H1 (cell line): Measurements from ENCODE around the gene FKRP. TPM values are rescaled to one million over a fixed set of nuclear protein-coding genes. Genes with fewer than 3 reads are reported as not detected.

ENCODE experiments used
- CTCF ChIA-PET: fragments of 300-600 bp; sonication (Branson Sonifier 250); formaldehyde crosslinking; loops from one replicate; lab custom pipeline; 2021; ENCODE audit not compliant: partially characterized antibody; lab: Charles Lee
- POLR2A ChIA-PET: fragments of 300-600 bp; sonication (Branson Sonifier 250); formaldehyde crosslinking; loops from one replicate; lab custom pipeline; 2021; ENCODE audit warnings: inconsistent platforms; ENCODE audit not compliant: partially characterized antibody; lab: Charles Lee
- DNase-seq, 2 experiments: peaks; one replicate each; pipeline versions ENCODE4 v3.0.0 to v3.0.0-alpha.2; 2010 to 2022; ENCODE audit warnings: low spot score in 2 of 2, low read depth in 1 of 2, mixed read lengths in 1 of 2
- FAIRE-seq: peaks from 2 replicates; lab custom pipeline; 2011; peaks lifted over from hg19 to GRCh38; lab: Jason Lieb, UNC
- H2AFZ ChIP-seq: 2 replicates; pipeline ENCODE4 v1.8.1; 2012; ENCODE audit warnings: low read length, inconsistent platforms
- H2AK5ac ChIP-seq: 2 replicates; pipeline ENCODE4 v1.6.1; 2013; ENCODE audit warnings: low read depth, low read length
- H2BK120ac ChIP-seq: replicated peaks from 2 replicates; pipeline ENCODE3; 2013; ENCODE audit warnings: low read depth, low read length, inconsistent platforms
- H2BK12ac ChIP-seq: 2 replicates; pipeline ENCODE4 v1.6.1; 2013; ENCODE audit warnings: low read depth, low read length
- H2BK15ac ChIP-seq: 2 replicates; pipeline ENCODE4 v1.6.1; 2013; ENCODE audit warnings: low read length
- H2BK20ac ChIP-seq: 2 replicates; pipeline ENCODE4 v1.6.1; 2013; ENCODE audit warnings: low read length
- H2BK5ac ChIP-seq: 2 replicates; pipeline ENCODE4 v1.6.1; 2013; ENCODE audit warnings: low read depth, low read length
- H3K14ac ChIP-seq: 2 replicates; pipeline ENCODE4 v1.6.1; 2013; ENCODE audit warnings: inconsistent platforms; ENCODE audit not compliant: insufficient read length
- H3K18ac ChIP-seq: 2 replicates; pipeline ENCODE4 v1.6.1; 2013; ENCODE audit warnings: low read length; ENCODE audit errors: extremely low read depth
- H3K23ac ChIP-seq: 2 replicates; pipeline ENCODE4 v1.6.1; 2013; ENCODE audit warnings: inconsistent platforms; ENCODE audit not compliant: insufficient read length
- H3K23me2 ChIP-seq: 2 replicates; pipeline ENCODE4 v1.6.1; 2013; ENCODE audit warnings: low read depth, low read length
- H3K27ac ChIP-seq: 2 replicates; pipeline ENCODE4 v1.6.1; 2011; ENCODE audit warnings: low read depth, low read length, inconsistent platforms
- H3K27me3 ChIP-seq, 4 experiments: replicated peaks in 1 of 4; 1 replicate in 1 of 4; 2 replicates in 3 of 4; pipeline versions ENCODE4 v1.6.1 to v1.8.1; 2011 to 2013; ENCODE audit warnings: low read length in 3 of 4, mild to moderate bottlenecking in 3 of 4, inconsistent platforms in 2 of 4, mixed read lengths in 2 of 4, moderate library complexity in 1 of 4; ENCODE audit not compliant: control insufficient read depth in 3 of 4, insufficient read depth in 3 of 4; ENCODE audit errors: extremely low read depth in 1 of 4
- H3K36me3 ChIP-seq, 4 experiments: 2 replicates each; pipeline versions ENCODE4 v1.6.1 to v1.8.1; 2011 to 2013; ENCODE audit warnings: mild to moderate bottlenecking in 4 of 4, low read length in 3 of 4, moderate library complexity in 2 of 4, control low read depth in 1 of 4, inconsistent platforms in 1 of 4; ENCODE audit not compliant: insufficient read depth in 4 of 4, control insufficient read depth in 2 of 4
- H3K4ac ChIP-seq: replicated peaks from 2 replicates; pipeline ENCODE3; 2013; ENCODE audit warnings: low read length, low read depth, mixed read lengths, inconsistent platforms; ENCODE audit not compliant: insufficient read length
- H3K4me1 ChIP-seq, 4 experiments: replicated peaks in 1 of 4; 1 replicate in 1 of 4; 2 replicates in 3 of 4; pipeline versions ENCODE4 v1.6.1 to v1.8.1; 2011 to 2013; ENCODE audit warnings: low read length in 3 of 4, inconsistent platforms in 2 of 4, mixed read lengths in 1 of 4; ENCODE audit not compliant: insufficient read depth in 4 of 4, control insufficient read depth in 3 of 4
- H3K4me2 ChIP-seq, 2 experiments: 2 replicates each; pipeline versions ENCODE4 v1.6.1 to v1.8.1; 2011 to 2013; ENCODE audit warnings: low read depth in 2 of 2, low read length in 2 of 2, control low read depth in 1 of 2, inconsistent platforms in 1 of 2, mild to moderate bottlenecking in 1 of 2; ENCODE audit not compliant: insufficient read depth in 1 of 2
- H3K4me3 ChIP-seq, 4 experiments: fragments of 200-600, 300-600 bp in 1 of 4; sonication (generic), shearing (Covaris generic), sonication (Bioruptor Twin) in 1 of 4; 2 replicates each; pipeline versions ENCODE4 v1.5.1 to v1.8.1; 2011 to 2016; ENCODE audit warnings: low read length in 4 of 4, low read depth in 3 of 4, control low read depth in 2 of 4, inconsistent platforms in 2 of 4, mild to moderate bottlenecking in 2 of 4, mixed read lengths in 1 of 4, moderate library complexity in 1 of 4; ENCODE audit not compliant: insufficient read depth in 2 of 4; ENCODE audit errors: extremely low read depth in 1 of 4
- H3K56ac ChIP-seq: replicated peaks from 2 replicates; pipeline ENCODE3; 2013; ENCODE audit warnings: low read depth, mild to moderate bottlenecking, mixed read lengths, low read length, inconsistent platforms; ENCODE audit not compliant: insufficient read length
- H3K79me1 ChIP-seq: 2 replicates; pipeline ENCODE4 v1.6.1; 2013; ENCODE audit warnings: low read depth, low read length, control low read depth
- H3K79me2 ChIP-seq, 2 experiments: 2 replicates each; pipeline versions ENCODE4 v1.6.1 to v1.8.1; 2012 to 2013; ENCODE audit warnings: low read length in 2 of 2, mild to moderate bottlenecking in 2 of 2, inconsistent platforms in 1 of 2; ENCODE audit not compliant: insufficient read depth in 2 of 2, control insufficient read depth in 1 of 2
- H3K9ac ChIP-seq, 4 experiments: replicated peaks in 1 of 4; 1 replicate in 1 of 4; 2 replicates in 3 of 4; pipeline versions ENCODE4 v1.6.1 to v1.8.1; 2011 to 2013; ENCODE audit warnings: low read depth in 3 of 4, low read length in 3 of 4, control low read depth in 2 of 4, mild to moderate bottlenecking in 2 of 4, moderate library complexity in 2 of 4, inconsistent platforms in 1 of 4; ENCODE audit errors: extremely low read depth in 1 of 4
- H3K9me3 ChIP-seq, 2 experiments: 2 replicates each; pipeline versions ENCODE4 v1.6.1 to v1.8.1; 2012 to 2013; ENCODE audit warnings: mild to moderate bottlenecking in 2 of 2, moderate library complexity in 2 of 2, control low read depth in 1 of 2, inconsistent platforms in 1 of 2, low read depth in 1 of 2, low read length in 1 of 2, mixed read lengths in 1 of 2; ENCODE audit not compliant: insufficient read depth in 2 of 2
- H4K20me1 ChIP-seq, 2 experiments: replicated peaks in 1 of 2; 2 replicates each; pipeline versions ENCODE3 to v1.8.1; 2011 to 2013; ENCODE audit warnings: inconsistent platforms in 2 of 2, low read length in 2 of 2, mild to moderate bottlenecking in 1 of 2; ENCODE audit not compliant: insufficient read depth in 2 of 2, control insufficient read depth in 1 of 2
- H4K5ac ChIP-seq: 2 replicates; pipeline ENCODE4 v1.6.1; 2013; ENCODE audit warnings: low read length, low read depth, mixed read lengths, inconsistent platforms; ENCODE audit not compliant: insufficient read length
- H4K8ac ChIP-seq: 2 replicates; pipeline ENCODE4 v1.8.0; 2013; ENCODE audit warnings: mild to moderate bottlenecking, moderate library complexity, low read length, inconsistent platforms; ENCODE audit not compliant: insufficient read depth; ENCODE audit errors: extremely low read depth
- H4K91ac ChIP-seq: replicated peaks from 2 replicates; pipeline ENCODE3; 2013; ENCODE audit warnings: low read length, mixed read lengths, inconsistent platforms; ENCODE audit not compliant: insufficient read length
- ASH2L ChIP-seq: fragments of 200-600, 300-600 bp; sonication (generic); IDR thresholded peaks from one replicate; pipeline ENCODE4 v1.7.1; 2017; ENCODE audit warnings: low read length
- CEBPB ChIP-seq: IDR thresholded peaks from 2 replicates; pipeline ENCODE4 v1.6.1; 2012; ENCODE audit warnings: low read depth, low read length
- CTBP2 ChIP-seq: IDR thresholded peaks from 2 replicates; pipeline ENCODE4 v1.7.0; 2011; ENCODE audit warnings: borderline replicate concordance, mild to moderate bottlenecking, moderate library complexity, mixed read lengths, low read length; ENCODE audit not compliant: insufficient read depth, insufficient read length
- EP300 ChIP-seq, 2 experiments: IDR thresholded peaks; 1 replicate in 1 of 2; 2 replicates in 1 of 2; pipeline ENCODE4 v1.6.1; 2011 to 2012; ENCODE audit warnings: low read depth in 2 of 2, low read length in 2 of 2, mild to moderate bottlenecking in 2 of 2, borderline replicate concordance in 1 of 2, inconsistent platforms in 1 of 2, moderate library complexity in 1 of 2
- JUND ChIP-seq: IDR thresholded peaks from 2 replicates; pipeline ENCODE4 v1.6.1; 2011; ENCODE audit warnings: mild to moderate bottlenecking, improper control_type of control experiment, low read length
- RAD21 ChIP-seq, 2 experiments: IDR thresholded peaks in 1 of 2; conservative IDR thresholded peaks in 1 of 2; 2 replicates each; pipeline ENCODE4 v1.6.1; 2011; ENCODE audit warnings: low read depth in 2 of 2, low read length in 2 of 2, improper control_type of control experiment in 1 of 2, inconsistent platforms in 1 of 2, mild to moderate bottlenecking in 1 of 2, moderate library complexity in 1 of 2
- SAP30 ChIP-seq: fragments of 300-600 bp; sonication (generic); IDR thresholded peaks from 2 replicates; pipeline ENCODE4 v1.7.1; 2012; ENCODE audit warnings: low read length, moderate library complexity, mild to moderate bottlenecking, inconsistent platforms; ENCODE audit not compliant: insufficient read depth, insufficient replicate concordance
- WGBS, 2 experiments: shearing (Covaris generic) in 1 of 2; methylation state at CpG; one replicate each; pipeline versions ENCODE4 v1.1.6 to v1.1.7; 2013 to 2015; ENCODE audit warnings: low lambda C conversion rate in 2 of 2, mixed read lengths in 2 of 2, inconsistent platforms in 1 of 2, low coverage in 1 of 2, missing lambda C conversion rate in 1 of 2; ENCODE audit not compliant: insufficient replicate concordance in 2 of 2, insufficient coverage in 1 of 2, insufficient read length in 1 of 2; ENCODE audit errors: extremely low coverage in 1 of 2, missing lambda C conversion rate in 1 of 2; 5-methylcytosine and 5-hydroxymethylcytosine counted together
- polyA plus RNA-seq, 7 experiments: library from polyadenylated mRNA; depleted of rRNA in 3 of 7; stranded (reverse) in 5 of 7; unstranded in 2 of 7; fragments of >200 nt in 5 of 7; fragments of 200-250 nt in 2 of 7; gene quantifications; 1 replicate in 5 of 7; 2 replicates in 1 of 7; 4 replicates in 1 of 7; pipeline versions ENCODE4 v1.2.1 to v1.2.3, GENCODE V29; 2011 to 2013; ENCODE audit warnings: missing spikeins in 2 of 7, mixed read lengths in 2 of 7
- total RNA-seq: library from RNA; stranded (reverse); fragmentation: NEBNext Ultra II Directional; extraction: Animal tissue kit (Norgen Biotek cat#: 25700); gene quantifications from 2 replicates; pipeline ENCODE4 v1.2.1, GENCODE V29; 2021

The FKRP gene
- total and polyA plus RNA-seq, 2 of the 8 experiments (the other 6 are each of a cell fraction or from before 2014, with no cell fraction given) = 17.1 to 24.4 TPM

DNA sequence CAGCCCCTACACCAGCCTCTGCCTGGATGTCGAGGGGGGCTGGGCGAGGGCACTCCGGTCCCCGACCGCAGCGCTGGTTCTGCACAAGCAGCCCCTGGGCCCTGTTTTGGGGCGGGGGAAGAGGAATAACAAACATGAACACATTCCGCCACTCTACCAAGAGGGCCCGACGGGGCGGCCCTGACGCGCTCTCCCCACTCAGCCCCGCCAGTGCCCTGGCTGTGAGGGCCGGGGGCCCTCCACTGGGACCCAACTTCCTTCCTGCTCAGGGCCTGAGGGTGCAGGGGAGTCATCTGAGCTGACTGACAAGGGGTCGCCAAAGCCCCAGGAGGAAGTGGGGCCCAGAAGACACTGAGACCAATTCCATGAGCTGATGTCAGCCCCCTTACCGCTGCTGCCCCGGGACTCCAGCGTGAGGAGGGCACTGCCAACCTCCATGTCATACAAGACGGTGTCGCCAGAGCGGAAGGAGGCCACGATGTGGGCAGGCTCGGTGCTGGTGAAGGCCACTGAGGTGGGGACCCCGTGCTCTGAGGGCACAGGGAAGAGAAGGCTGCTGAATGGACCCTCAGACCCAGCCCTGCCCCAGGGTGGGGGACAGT, 23.3 kb upstream of the FKRP start:
- H3K23me2 ChIP-seq = no peaks in the 10 kb centered on the region; the same call in 1 of the 2 replicates
- H3K9ac ChIP-seq = no peak overlapping the region
- no peak overlapping the region for H3K4ac ChIP-seq
- DNase-seq = no peak
- no peak overlapping the region for H2BK20ac ChIP-seq
- no peak overlapping the region for H2BK15ac ChIP-seq
- H4K20me1 ChIP-seq = peaks cover 12 to 32% of the 10 kb centered on the region in 2 experiments
- peaks cover 20 to 68% (median 53%) of the 10 kb centered on the region in 4 experiments for H3K36me3 ChIP-seq
- 95% methylated on average over 19 of the region's 25 CpGs; no CpG with 5 or more reads in 1 of the 2 experiments for WGBS, 2 experiments
- no peak overlapping the region for H2AFZ ChIP-seq
- H2BK120ac ChIP-seq = no peak overlapping the region
- H3K4me2 ChIP-seq = no peak overlapping the region
- peaks cover 0 to 3% of the 10 kb centered on the region in 2 experiments; a peak in 1 of 4 replicates for H3K79me2 ChIP-seq
- TF ChIP-seq CTBP2 = no peak
- no peak for TF ChIP-seq CEBPB
- TF ChIP-seq JUND = no peak
- no peak for TF ChIP-seq SAP30
- no peak for TF ChIP-seq ASH2L
- TF ChIP-seq RAD21 (IDR thresholded peaks at IDR 0.05 in 1 of 2, conservative IDR thresholded peaks at IDR 0.05 in 1 of 2; ENCODE audit: low read depth in 2 of 2, low read length in 2 of 2) = no peak
- no peak for TF ChIP-seq EP300 (IDR thresholded peaks at IDR 0.05; ENCODE audit: borderline replicate concordance in 1 of 2, low read depth in 2 of 2, low read length in 2 of 2)
- H4K8ac ChIP-seq = no peak overlapping the region; the same call in 1 of the 2 replicates
- no peak overlapping the region for H2AK5ac ChIP-seq
- no peak overlapping the region for H3K23ac ChIP-seq
- H3K79me1 ChIP-seq = peaks cover 8% of the 10 kb centered on the region; the same call in 1 of the 2 replicates
- H3K4me3 ChIP-seq = no peak overlapping the region
- H4K5ac ChIP-seq = no peak overlapping the region
- CTCF ChIA-PET = interaction anchor here (0.5 to 15.8 kb wide), 6 partner anchors 11 to 56 kb away, joined by 3 to 188 read pairs (median 4); no protein-coding TSS in a partner anchor
- peak overlapping the region; percentile 63; the same call in 1 of the 2 replicates for H2BK5ac ChIP-seq
- no peak for FAIRE-seq
- no peaks in the 10 kb centered on the region for H3K9me3 ChIP-seq
- H3K27me3 ChIP-seq = no peaks in the 10 kb centered on the region
- H3K14ac ChIP-seq = no peak overlapping the region
- H3K4me1 ChIP-seq = peaks cover 0 to 12% (median 2%) of the 10 kb centered on the region in 4 experiments; a peak in 6 of 7 replicates
- H3K27ac ChIP-seq = peak overlapping the region; percentile 15; the same call in 1 of the 2 replicates
- POLR2A ChIA-PET = interaction anchor here (0.8 to 1.9 kb wide), 4 partner anchors 9 to 31 kb away, joined by 3 to 4 read pairs (median 4); partner anchors contain the start of gene FKRP
- H4K91ac ChIP-seq = no peak overlapping the region
- H2BK12ac ChIP-seq = no peak overlapping the region
- H3K56ac ChIP-seq = no peak overlapping the region
- no peak overlapping the region for H3K18ac ChIP-seq
